IMR-90 (cell line): Measurements from ENCODE around the gene CATSPERB. TPM values are rescaled to one million over a fixed set of nuclear protein-coding genes. Genes with fewer than 3 reads are reported as not detected.
"Not testable (repeated sequence)": the region's sequence is repeated elsewhere in the genome, so short reads cannot be mapped to it uniquely, and the experiment has no call there.

Experiments used
- ATAC-seq: fragments of 200-7000 bp; cut with Tn5 transposase; 2 replicates; pipeline ENCODE4 v1.9.1; 2020; ENCODE audit warnings: low read depth, mild to moderate bottlenecking, moderate library complexity
- BruUV-seq: library from RNA; stranded (reverse); fragments of 400-500 nt; replicated peaks from 2 replicates; lab custom pipeline; 2021; lab: Mats Ljungman, UMichigan
- CTCF ChIA-PET: fragments of 300-600 bp; formaldehyde crosslinking; extraction: SDS; loops from one replicate; lab custom pipeline; 2021; ENCODE audit warnings: antibody characterized with exemption; lab: Yijun Ruan, JAX
- POLR2A ChIA-PET: fragments of 300-600 bp; sonication (Branson Sonifier 250); formaldehyde crosslinking; loops from one replicate; lab custom pipeline; 2022; ENCODE audit warnings: antibody characterized with exemption; ENCODE audit not compliant: unreplicated experiment; lab: Charles Lee
- DNase-seq: peaks from one replicate; pipeline ENCODE4 v3.0.0; 2013
- H2AFZ ChIP-seq: replicated peaks from 2 replicates; pipeline ENCODE3; 2013; ENCODE audit warnings: low read length, mild to moderate bottlenecking; ENCODE audit not compliant: poor library complexity
- H2AK5ac ChIP-seq: 2 replicates; pipeline ENCODE4 v1.6.1; 2013; ENCODE audit warnings: low read depth, low read length, inconsistent platforms
- H2AK9ac ChIP-seq: replicated peaks from 2 replicates; pipeline ENCODE3; 2013; ENCODE audit warnings: mild to moderate bottlenecking, low read depth, low read length, moderate library complexity; ENCODE audit not compliant: poor library complexity
- H2BK120ac ChIP-seq: 2 replicates; pipeline ENCODE4 v1.6.1; 2013; ENCODE audit warnings: low read depth, low read length, inconsistent platforms
- H2BK15ac ChIP-seq: 3 replicates; pipeline ENCODE4 v1.6.1; 2013; ENCODE audit warnings: low read depth, low read length, inconsistent platforms
- H2BK20ac ChIP-seq: 2 replicates; pipeline ENCODE4 v1.6.1; 2013; ENCODE audit warnings: low read depth, mild to moderate bottlenecking, inconsistent platforms, low read length, moderate library complexity
- H2BK5ac ChIP-seq: 2 replicates; pipeline ENCODE4 v1.6.1; 2013; ENCODE audit warnings: mild to moderate bottlenecking, low read depth, low read length, inconsistent platforms; ENCODE audit not compliant: poor library complexity, severe bottlenecking
- H3K14ac ChIP-seq: replicated peaks from 2 replicates; pipeline ENCODE4 v1.6.1; 2013; ENCODE audit warnings: low read depth, low read length, inconsistent platforms
- H3K18ac ChIP-seq: 2 replicates; pipeline ENCODE4 v1.6.1; 2013; ENCODE audit warnings: low read depth, low read length, control low read depth
- H3K23ac ChIP-seq: 2 replicates; pipeline ENCODE4 v1.6.1; 2013; ENCODE audit warnings: low read depth, low read length, inconsistent platforms
- H3K27ac ChIP-seq: 2 replicates; pipeline ENCODE4 v1.5.1; 2013; ENCODE audit warnings: mild to moderate bottlenecking, control low read depth, low read length; ENCODE audit not compliant: insufficient read depth
- H3K27me3 ChIP-seq: 2 replicates; pipeline ENCODE4 v1.6.1; 2013; ENCODE audit warnings: low read length; ENCODE audit not compliant: control insufficient read depth, insufficient read depth
- H3K36me3 ChIP-seq: 2 replicates; pipeline ENCODE4 v1.6.1; 2013; ENCODE audit warnings: low read length, mixed read lengths; ENCODE audit not compliant: control insufficient read depth, insufficient read depth
- H3K4ac ChIP-seq: 2 replicates; pipeline ENCODE4 v1.6.1; 2013; ENCODE audit warnings: low read depth, low read length, inconsistent platforms
- H3K4me1 ChIP-seq: 2 replicates; pipeline ENCODE4 v1.6.1; 2013; ENCODE audit warnings: low read length, mixed read lengths; ENCODE audit not compliant: control insufficient read depth, insufficient read depth
- H3K4me2 ChIP-seq: 2 replicates; pipeline ENCODE4 v1.6.1; 2013; ENCODE audit warnings: low read depth, mild to moderate bottlenecking, control low read depth, low read length, moderate library complexity
- H3K4me3 ChIP-seq: 2 replicates; pipeline ENCODE4 v1.5.1; 2013; ENCODE audit warnings: low read depth, mild to moderate bottlenecking, control low read depth, low read length, moderate library complexity; ENCODE audit not compliant: insufficient read depth
- H3K56ac ChIP-seq: 2 replicates; pipeline ENCODE4 v1.6.1; 2013; ENCODE audit warnings: low read length, inconsistent platforms; ENCODE audit not compliant: insufficient read depth; ENCODE audit errors: extremely low read depth
- H3K79me1 ChIP-seq, 2 experiments: 2 replicates each; pipeline ENCODE4 v1.6.1; 2013; ENCODE audit warnings: low read length in 2 of 2, inconsistent platforms in 1 of 2, low read depth in 1 of 2
- H3K9ac ChIP-seq: 2 replicates; pipeline ENCODE4 v1.6.1; 2013; ENCODE audit warnings: low read depth, low read length, control low read depth
- H3K9me1 ChIP-seq: 2 replicates; pipeline ENCODE4 v1.6.1; 2013; ENCODE audit warnings: low read length, inconsistent platforms; ENCODE audit not compliant: insufficient read depth
- H3K9me3 ChIP-seq: 2 replicates; pipeline ENCODE4 v1.6.1; 2013; ENCODE audit warnings: low read length; ENCODE audit not compliant: control insufficient read depth, insufficient read depth
- H4K20me1 ChIP-seq: 2 replicates; pipeline ENCODE4 v1.6.1; 2013; ENCODE audit warnings: low read length, inconsistent platforms; ENCODE audit not compliant: insufficient read depth
- H4K5ac ChIP-seq: 2 replicates; pipeline ENCODE4 v1.6.1; 2013; ENCODE audit warnings: mild to moderate bottlenecking, low read depth, low read length, control low read depth
- H4K8ac ChIP-seq, 2 experiments: 2 replicates each; pipeline ENCODE4 v1.6.1; 2013; ENCODE audit warnings: low read depth in 2 of 2, low read length in 2 of 2, control low read depth in 1 of 2, inconsistent platforms in 1 of 2
- H4K91ac ChIP-seq: 2 replicates; pipeline ENCODE4 v1.6.1; 2013; ENCODE audit warnings: low read depth, low read length, inconsistent platforms; ENCODE audit not compliant: insufficient read depth
- WGBS, 2 experiments: methylation state at CpG; one replicate each; pipeline versions ENCODE4 v1.1.5 to v1.1.7; 2013; ENCODE audit warnings: missing lambda C conversion rate in 2 of 2; ENCODE audit not compliant: insufficient read length in 1 of 2; ENCODE audit errors: extremely low coverage in 2 of 2; 5-methylcytosine and 5-hydroxymethylcytosine counted together
- dilution Hi-C: fragments of 300-500 bp; cut with HindIII; formaldehyde crosslinking; loops from one replicate; pipeline ENCODE4 v1.14.3; 2018; ENCODE audit warnings: low sequenced_read_pairs; ENCODE audit not compliant: unreplicated experiment
- in situ Hi-C: fragments of 300-500 bp; cut with MboI; formaldehyde crosslinking; loops from 3 replicates; pipeline ENCODE4 v1.14.3; 2019; ENCODE audit warnings: low sequenced_read_pairs, inconsistent platforms, mixed read lengths
- intact Hi-C: fragments of 100-400 bp; cut with micrococcal nuclease; formaldehyde crosslinking; loops from 2 replicates; pipeline ENCODE4 v1.10.0; 2022
- polyA plus RNA-seq, 3 experiments: library from polyadenylated mRNA; depleted of rRNA; stranded (reverse); fragments of >200 nt; gene quantifications; 2 replicates each; pipeline ENCODE4 v1.2.3, GENCODE V29; 2012; ENCODE audit warnings: low replicate concordance in 1 of 3
- total RNA-seq: library from RNA; depleted of rRNA; stranded (reverse); fragments of >200 nt; gene quantifications from 2 replicates; pipeline ENCODE4 v1.2.3, GENCODE V29; 2012

CATSPERB gene
- total and polyA plus RNA-seq, 2 of the 4 experiments (the other 2 are of a cell fraction): not detected

DNA sequence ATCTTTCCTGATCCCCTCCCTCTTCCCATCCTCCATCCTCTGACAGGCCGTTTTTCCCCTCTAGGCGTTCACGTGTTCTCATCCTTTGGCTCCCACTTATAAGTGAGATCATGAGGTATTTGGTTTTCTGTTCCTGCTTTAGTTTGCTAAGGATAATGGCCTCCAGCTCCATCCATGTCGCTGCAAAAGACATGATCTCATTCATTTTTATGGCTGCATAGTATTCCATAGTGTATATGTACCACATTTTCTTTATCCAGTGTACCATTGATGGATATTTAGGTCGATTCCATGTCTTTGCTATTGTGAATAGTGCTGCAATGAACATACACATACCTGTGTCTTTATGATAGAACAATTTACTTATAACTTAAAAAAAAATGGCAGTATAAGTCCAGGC lies 197.8 kb downstream of the CATSPERB start:
- H3K56ac ChIP-seq, H2AFZ ChIP-seq, H3K23ac ChIP-seq, H2AK5ac ChIP-seq, H3K9ac ChIP-seq, H2BK5ac ChIP-seq, H3K14ac ChIP-seq, DNase-seq, in situ Hi-C loops, H2BK15ac ChIP-seq, intact Hi-C loops, CTCF ChIA-PET, H3K27ac ChIP-seq, H2AK9ac ChIP-seq, H4K20me1 ChIP-seq, BruUV-seq, H4K8ac ChIP-seq, H3K9me3 ChIP-seq, POLR2A ChIA-PET, H2BK20ac ChIP-seq, H3K9me1 ChIP-seq, H2BK120ac ChIP-seq, H3K4me3 ChIP-seq, H3K4ac ChIP-seq, H3K36me3 ChIP-seq, H3K4me2 ChIP-seq, H3K18ac ChIP-seq, H3K79me1 ChIP-seq, H3K27me3 ChIP-seq, H4K5ac ChIP-seq, H3K4me1 ChIP-seq, H4K91ac ChIP-seq, ATAC-seq, dilution Hi-C loops: not testable (repeated sequence)
- WGBS, 2 experiments: no CpG with 5 or more reads among the region's 5 CpGs
